Stimulated activated CD4-positive, alpha-beta T cell treated with anti-CD3 and anti-CD28 coated beads, Interleukin-15, amount 100 ng/mL, for 24 hours (primary cell): ENCODE results near the gene ZKSCAN1.

ENCODE experiments used
- DNase-seq: peaks from one replicate; pipeline ENCODE4 v3.0.0-alpha.2; 2020

Gene ZKSCAN1

GRCh38 chr7:100044718-100045117, 29.3 kb downstream of the ZKSCAN1 start:
- DNase-seq, result no peak

- no peak for DNase-seq
These were observed 33.3 kb downstream of the ZKSCAN1 start for GRCh38 chr7:100048680-100049079.

- peak; percentile 88 for DNase-seq
These were observed 34.3 kb downstream of the ZKSCAN1 start, which contains the start of gene ZSCAN21 for GRCh38 chr7:100049441-100050291. ZSCAN21 (plus strand) TSS chr7:100049774; CDS start chr7:100057007, 7,233 bp downstream.

GRCh38 chr7:100051611-100052010, 36.2 kb downstream of the ZKSCAN1 start:
- DNase-seq, result no peak

- DNase-seq, result peak; percentile 14
These were observed 37.8 kb downstream of the ZKSCAN1 start for GRCh38 chr7:100053215-100053614.

GRCh38 chr7:100057006-100057405, 41.6 kb downstream of the ZKSCAN1 start:
- no peak for DNase-seq

GRCh38 chr7:100059251-100059739, 43.9 kb downstream of the ZKSCAN1 start:
- no peak for DNase-seq

GRCh38 chr7:100061518-100062193, 46.3 kb downstream of the ZKSCAN1 start:
- no peak for DNase-seq

- no peak for DNase-seq
These were observed 48.0 kb downstream of the ZKSCAN1 start for GRCh38 chr7:100063376-100063775.

GRCh38 chr7:100064162-100064561, 48.8 kb downstream of the ZKSCAN1 start:
- no peak for DNase-seq

GRCh38 chr7:100065452-100066186, 50.2 kb downstream of the ZKSCAN1 start:
- DNase-seq, result no peak

GRCh38 chr7:100066953-100067352, 51.6 kb downstream of the ZKSCAN1 start:
- DNase-seq, result no peak

- DNase-seq, result no peak
These were observed 54.6 kb downstream of the ZKSCAN1 start for GRCh38 chr7:100069991-100070390.

- DNase-seq, result no peak
These were observed 55.8 kb downstream of the ZKSCAN1 start for GRCh38 chr7:100071018-100071723.

GRCh38 chr7:100072462-100072861, 57.1 kb downstream of the ZKSCAN1 start:
- no peak for DNase-seq

GRCh38 chr7:100074841-100075240, 59.4 kb downstream of the ZKSCAN1 start:
- no peak for DNase-seq

GRCh38 chr7:100075418-100075817, 60.0 kb downstream of the ZKSCAN1 start:
- no peak for DNase-seq

GRCh38 chr7:100077205-100077604, 61.8 kb downstream of the ZKSCAN1 start:
- DNase-seq, result no peak

GRCh38 chr7:100079024-100079560, 63.7 kb downstream of the ZKSCAN1 start:
- no peak for DNase-seq

- no peak for DNase-seq
These were observed 65.6 kb downstream of the ZKSCAN1 start for GRCh38 chr7:100080907-100081534.

- peak; percentile 98 for DNase-seq
These were observed 66.2 kb downstream of the ZKSCAN1 start, which contains the start of gene ZNF3 for GRCh38 chr7:100081535-100082102. ZNF3 (minus strand) TSS chr7:100081723; CDS start chr7:100077357, 4,366 bp downstream.
